OCI-LY7 (cell line): ENCODE measurements around the gene SCG3. TPM values are rescaled to one million over a fixed set of nuclear protein-coding genes. Genes with fewer than 3 reads are reported as not detected.

Experiments
- BruUV-seq: library from RNA; stranded (reverse); fragments of 400-500 nt; replicated peaks from 2 replicates; lab custom pipeline; 2021; lab: Mats Ljungman, UMichigan
- CTCF ChIA-PET: fragments of 300-600 bp; sonication (Branson Sonifier 250); formaldehyde crosslinking; loops from one replicate; lab custom pipeline; 2022; ENCODE audit warnings: antibody characterized with exemption; ENCODE audit not compliant: unreplicated experiment; lab: Charles Lee
- POLR2A ChIA-PET: fragments of 300-600 bp; sonication (Branson Sonifier 250); formaldehyde crosslinking; loops from one replicate; lab custom pipeline; 2022; ENCODE audit warnings: antibody characterized with exemption; lab: Charles Lee
- DNase-seq: peaks from one replicate; pipeline ENCODE4 v3.0.0-alpha.2; 2015; ENCODE audit warnings: low spot score
- H2AFZ ChIP-seq: fragments of 200-600 bp; sonication (generic), shearing (Covaris generic); 2 replicates; pipeline ENCODE4 v1.6.1; 2014; ENCODE audit warnings: mild to moderate bottlenecking, antibody characterized with exemption, low read length, moderate library complexity
- H3K27ac ChIP-seq: fragments of 200-600 bp; sonication (generic); 2 replicates; pipeline ENCODE4 v1.5.1; 2014; ENCODE audit warnings: mixed run types, low read depth, mild to moderate bottlenecking, moderate library complexity, low read length, inconsistent platforms; ENCODE audit not compliant: poor library complexity, severe bottlenecking
- H3K36me3 ChIP-seq: fragments of 200-600 bp; sonication (generic); 2 replicates; pipeline ENCODE4 v1.6.1; 2014; ENCODE audit warnings: mild to moderate bottlenecking, antibody characterized with exemption, low read length, moderate library complexity, mixed read lengths; ENCODE audit not compliant: insufficient read depth
- H3K4me1 ChIP-seq: fragments of 200-600 bp; sonication (generic); 2 replicates; pipeline ENCODE4 v1.5.1; 2014; ENCODE audit warnings: mild to moderate bottlenecking, low read length; ENCODE audit not compliant: insufficient read depth, poor library complexity, severe bottlenecking
- H3K4me2 ChIP-seq: fragments of 200-600 bp; sonication (generic); 2 replicates; pipeline ENCODE4 v1.6.1; 2014; ENCODE audit warnings: mild to moderate bottlenecking, low read length
- H3K4me3 ChIP-seq: fragments of 200-600 bp; sonication (generic); 2 replicates; pipeline ENCODE4 v1.5.1; 2014; ENCODE audit warnings: mild to moderate bottlenecking, low read depth, low read length; ENCODE audit not compliant: poor library complexity, severe bottlenecking
- H3K79me2 ChIP-seq: fragments of 200-600 bp; sonication (generic); 2 replicates; pipeline ENCODE4 v1.6.1; 2016; ENCODE audit warnings: low read depth, mild to moderate bottlenecking, low read length, moderate library complexity, mixed read lengths; ENCODE audit not compliant: insufficient read depth
- H3K9me2 ChIP-seq: fragments of 200-600 bp; sonication (generic); 2 replicates; pipeline ENCODE4 v1.6.1; 2016; ENCODE audit warnings: mild to moderate bottlenecking, low read length, mixed read lengths; ENCODE audit not compliant: insufficient read depth
- H3K9me3 ChIP-seq: fragments of 200-600 bp; sonication (generic); 2 replicates; pipeline ENCODE4 v1.6.1; 2014; ENCODE audit warnings: mild to moderate bottlenecking, mixed run types, low read length, mixed read lengths
- H4K20me1 ChIP-seq: fragments of 200-600 bp; sonication (generic); 2 replicates; pipeline ENCODE4 v1.6.1; 2014; ENCODE audit warnings: mild to moderate bottlenecking, antibody characterized with exemption, low read length, moderate library complexity, mixed read lengths; ENCODE audit not compliant: insufficient read depth
- CTCF ChIP-seq: fragments of 200-600 bp; sonication (generic); conservative IDR thresholded peaks from 2 replicates; pipeline ENCODE4 v1.5.1; 2014; ENCODE audit warnings: mild to moderate bottlenecking, antibody characterized with exemption, low read length, moderate library complexity, mixed read lengths
- EZH2phosphoT487 ChIP-seq: fragments of 200-600 bp; sonication (generic); IDR thresholded peaks from 2 replicates; pipeline ENCODE4 v1.6.1; 2018; ENCODE audit warnings: low read depth, borderline replicate concordance, mild to moderate bottlenecking, mixed run types, antibody characterized with exemption, low read length, moderate library complexity, mixed read lengths
- intact Hi-C: fragments of 100-400 bp; cut with micrococcal nuclease; formaldehyde crosslinking; loops from one replicate; pipeline ENCODE4 v1.10.0; 2022; ENCODE audit not compliant: unreplicated experiment
- total RNA-seq, 2 experiments: library from RNA; depleted of rRNA in 1 of 2; stranded (reverse); fragments of >200 nt in 1 of 2; shearing (Covaris generic) in 1 of 2; gene quantifications; 2 replicates each; pipeline ENCODE4 v1.2.3, GENCODE V29; 2014 to 2022

Gene SCG3
- total RNA-seq, 2 experiments from 2014 or later = not detected

GRCh38 chr15:51714162-51714561 is 32.9 kb downstream of the SCG3 start:
- no peak for TF ChIP-seq CTCF
- TF ChIP-seq EZH2phosphoT487 = no peak
- H3K27ac ChIP-seq = no peak overlapping the region
- H3K36me3 ChIP-seq = no peaks in the 10 kb centered on the region
- no peaks in the 10 kb centered on the region for H4K20me1 ChIP-seq
- DNase-seq = no peak
- no peak overlapping the region for H3K4me3 ChIP-seq
- no TSS peak for BruUV-seq
- H2AFZ ChIP-seq = no peak overlapping the region
- CTCF ChIA-PET = no interaction called here
- H3K9me2 ChIP-seq = no peaks in the 10 kb centered on the region
- no peaks in the 10 kb centered on the region for H3K4me1 ChIP-seq
- no peaks in the 10 kb centered on the region for H3K79me2 ChIP-seq
- H3K4me2 ChIP-seq = no peak overlapping the region
- no peaks in the 10 kb centered on the region for H3K9me3 ChIP-seq
- intact Hi-C loops = no loop called here
- POLR2A ChIA-PET = interaction anchor here (0.7 kb wide), 1 partner anchor 16 kb away, joined by 3 read pairs; no protein-coding TSS in a partner anchor

GRCh38 chr15:51714911-51715310 is 33.6 kb downstream of the SCG3 start:
- CTCF ChIA-PET = no interaction called here
- H3K4me2 ChIP-seq = no peak overlapping the region
- intact Hi-C loops = no loop called here
- no peaks in the 10 kb centered on the region for H3K9me2 ChIP-seq
- no peaks in the 10 kb centered on the region for H3K36me3 ChIP-seq
- TF ChIP-seq CTCF (no peak), EZH2phosphoT487 (no peak)
- H3K79me2 ChIP-seq = no peaks in the 10 kb centered on the region
- no peak overlapping the region for H3K27ac ChIP-seq
- DNase-seq = no peak
- H3K4me1 ChIP-seq = no peaks in the 10 kb centered on the region
- no peak overlapping the region for H2AFZ ChIP-seq
- no peak overlapping the region for H3K4me3 ChIP-seq
- POLR2A ChIA-PET = interaction anchor here (0.7 kb wide), 1 partner anchor 15 kb away, joined by 3 read pairs; no protein-coding TSS in a partner anchor
- no TSS peak for BruUV-seq
- H4K20me1 ChIP-seq = no peaks in the 10 kb centered on the region
- no peaks in the 10 kb centered on the region for H3K9me3 ChIP-seq

- intact Hi-C loops = no loop called here
- ChIA-PET CTCF (no interaction called here), POLR2A (no interaction called here)
- BruUV-seq = no TSS peak
- Histone ChIP-seq H3K79me2 (no peaks in the 10 kb centered on the region), H3K9me2 (no peaks in the 10 kb centered on the region), H3K4me3 (no peak overlapping the region), H3K4me2 (no peak overlapping the region), H3K27ac (no peak overlapping the region), H3K4me1 (no peaks in the 10 kb centered on the region), H4K20me1 (no peaks in the 10 kb centered on the region), H3K36me3 (no peaks in the 10 kb centered on the region), H3K9me3 (no peaks in the 10 kb centered on the region), H2AFZ (no peak overlapping the region)
- TF ChIP-seq CTCF = no peak
- no peak for TF ChIP-seq EZH2phosphoT487
- DNase-seq = no peak
Measured at GRCh38 chr15:51718219-51718618, 36.9 kb downstream of the SCG3 start.
